Stimulated activated CD4-positive, alpha-beta T cell treated with anti-CD3 and anti-CD28 coated beads, Interleukin-2, amount 100 ng/mL, for 24 hours (primary cell): Measurements from ENCODE around the gene RNF223.

Experiments used
- DNase-seq, 2 donors: peaks; one replicate each; pipeline ENCODE4 v3.0.0-alpha.2; 2020

Gene RNF223

DNA sequence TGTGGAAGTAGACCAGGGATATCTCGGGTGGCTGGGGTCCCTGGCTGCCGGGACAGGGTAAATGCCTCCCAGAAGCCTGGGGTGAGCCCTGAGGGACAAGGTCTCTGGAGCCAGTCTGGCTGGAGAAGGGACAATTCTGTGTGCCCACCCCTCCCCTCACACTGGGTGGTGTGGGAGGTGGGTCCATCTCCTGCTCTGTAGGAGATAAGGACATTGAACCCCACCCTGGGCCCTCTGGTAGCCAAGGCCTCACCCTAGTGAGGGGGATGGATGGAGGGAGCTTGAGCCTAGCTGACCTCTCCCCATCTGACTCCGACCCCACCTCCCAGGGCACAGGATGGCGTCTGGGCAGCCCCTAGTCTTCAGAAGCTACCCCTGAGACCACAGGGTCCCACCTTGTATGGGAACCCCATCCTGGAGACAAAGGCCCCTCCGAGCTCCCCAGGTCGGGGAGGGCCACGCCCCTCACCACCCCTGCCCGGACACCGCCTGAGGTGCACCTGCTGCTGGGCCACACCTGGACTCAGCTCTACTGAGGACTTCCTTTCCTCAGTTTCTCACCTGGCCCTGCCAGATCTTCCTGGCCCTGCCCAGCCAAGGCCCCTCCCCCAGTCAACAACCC, 49.8 kb downstream of the RNF223 start:
- DNase-seq: no peak

DNA sequence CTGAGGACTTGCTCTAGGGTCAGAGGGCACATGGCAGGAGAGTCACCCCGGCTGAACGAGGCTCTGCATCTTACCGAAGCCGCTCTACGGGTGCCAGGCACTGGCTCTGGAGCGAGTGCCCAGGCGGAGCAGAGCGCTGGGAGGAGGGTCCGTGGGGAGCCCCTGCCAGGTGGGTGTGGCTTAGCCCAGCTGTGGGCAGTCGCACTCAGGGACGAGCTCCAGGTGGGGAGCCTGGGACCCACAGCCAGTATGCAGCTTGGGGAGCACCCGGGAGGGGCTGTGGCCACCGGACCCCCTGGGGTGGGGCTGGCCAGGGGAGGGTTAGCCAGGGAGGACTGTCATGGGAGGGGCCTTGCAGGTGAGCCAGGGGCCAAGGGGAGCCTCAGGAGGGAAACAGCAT, 50.4 kb downstream of the RNF223 start:
- DNase-seq: no peak

DNA sequence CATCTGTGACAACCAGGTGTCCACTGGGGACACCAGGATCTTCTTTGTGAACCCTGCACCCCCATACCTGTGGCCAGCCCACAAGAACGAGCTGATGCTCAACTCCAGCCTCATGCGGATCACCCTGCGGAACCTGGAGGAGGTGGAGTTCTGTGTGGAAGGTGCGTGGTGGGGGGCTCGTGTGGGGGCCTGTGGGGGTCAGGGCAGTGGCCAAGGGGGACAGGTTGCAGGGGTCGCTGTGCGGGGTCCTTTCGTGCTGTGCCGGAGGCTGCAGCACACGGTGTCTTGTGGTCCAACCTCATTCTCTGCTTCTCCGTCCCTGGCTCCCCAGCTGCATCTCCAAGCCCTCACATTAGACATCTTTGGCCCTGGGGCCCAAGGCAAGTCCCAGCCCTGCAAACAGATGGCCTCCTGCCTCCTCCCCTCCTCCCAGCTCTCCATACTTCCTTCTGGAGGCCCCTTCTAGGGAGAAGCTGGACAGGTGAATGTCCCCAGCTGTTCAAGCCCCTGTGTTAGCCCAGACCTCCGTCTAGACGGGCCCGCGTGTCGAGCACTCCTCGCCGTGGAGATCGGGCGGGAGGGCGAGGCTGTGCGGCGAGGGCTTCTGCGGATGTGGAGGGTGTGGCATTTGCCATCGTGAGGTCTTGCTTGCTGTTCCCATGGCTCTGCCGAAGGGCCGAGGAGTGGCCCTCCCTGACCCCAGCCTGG, 51.6 kb downstream of the RNF223 start:
- DNase-seq: no peak

DNA sequence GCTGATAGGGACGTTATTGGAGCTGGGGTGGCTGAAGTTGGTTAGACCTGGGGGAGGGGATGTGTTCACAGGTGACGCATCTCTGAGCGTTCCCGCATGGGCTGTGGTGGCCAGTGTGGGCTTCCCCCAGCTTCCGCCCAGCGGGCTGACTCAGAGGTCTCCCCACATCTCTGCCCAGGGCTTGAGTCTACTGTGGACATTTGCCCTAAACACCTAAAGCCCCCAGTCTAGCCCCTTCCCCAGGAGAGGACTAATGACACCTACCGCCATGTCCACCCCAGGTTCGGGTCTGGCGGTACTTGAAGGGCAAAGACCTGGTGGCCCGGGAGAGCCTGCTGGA, 52.2 kb downstream of the RNF223 start:
- no peak for DNase-seq

DNA sequence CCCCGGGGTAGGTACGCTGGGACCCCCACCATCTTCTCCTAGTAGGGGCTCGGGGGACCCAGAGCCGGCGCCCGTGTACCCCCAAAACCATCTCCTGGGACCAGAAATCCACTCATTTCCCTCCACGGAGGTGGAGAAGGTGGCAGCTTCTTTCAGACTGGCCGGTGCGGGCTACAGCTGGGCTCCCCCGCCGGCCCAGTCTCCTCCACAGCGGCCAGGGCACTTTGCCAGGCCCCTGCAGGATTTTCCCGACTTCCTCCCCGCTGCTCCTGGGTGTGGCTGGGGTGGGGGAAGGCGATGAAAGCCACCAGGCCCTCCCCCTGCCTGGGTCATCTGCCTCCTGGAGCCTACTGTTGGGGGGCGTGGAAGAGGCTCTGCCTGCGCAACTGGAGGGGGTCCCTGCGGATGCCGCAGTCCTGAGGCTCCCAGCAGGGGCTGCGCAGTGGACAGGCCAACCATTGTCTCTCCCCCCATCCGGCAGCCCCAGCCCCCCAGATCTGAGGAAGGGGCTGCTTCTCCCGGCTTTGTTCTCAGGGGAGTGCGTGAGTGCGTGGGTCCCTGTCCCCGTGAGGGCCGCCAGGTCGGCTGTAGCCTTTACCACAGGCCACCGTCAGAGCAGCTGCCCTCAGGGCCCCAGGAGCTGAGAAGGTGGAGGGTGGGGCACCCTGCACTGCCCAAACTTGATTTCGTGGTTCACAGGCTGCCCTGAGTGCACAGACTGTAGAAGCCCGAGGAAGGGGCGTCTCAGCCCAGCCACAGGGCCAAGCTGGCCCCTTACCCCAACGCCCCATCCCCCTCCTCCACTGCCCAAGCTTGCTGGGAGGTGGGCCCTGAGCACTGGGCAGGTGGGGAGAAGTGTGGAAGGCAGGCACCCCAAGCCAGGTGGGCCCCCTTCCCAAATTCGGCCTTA, 52.8 kb downstream of the RNF223 start:
- no peak for DNase-seq
